DMS79 (cell line): ENCODE results near the gene ELOVL1.
A peak's percentile ranks its signal among the peaks of the same experiment; 100 is the strongest.

Experiments
- DNase-seq: peaks from one replicate; lab custom pipeline; 2025; lab: John Stamatoyannopoulos, UW

ELOVL1 gene

GRCh38 chr1:43354936-43355335 is 12.9 kb downstream of the ELOVL1 start:
- no peak for DNase-seq

- DNase-seq, result no peak
These were observed 13.3 kb downstream of the ELOVL1 start for GRCh38 chr1:43354471-43354870.

DNA sequence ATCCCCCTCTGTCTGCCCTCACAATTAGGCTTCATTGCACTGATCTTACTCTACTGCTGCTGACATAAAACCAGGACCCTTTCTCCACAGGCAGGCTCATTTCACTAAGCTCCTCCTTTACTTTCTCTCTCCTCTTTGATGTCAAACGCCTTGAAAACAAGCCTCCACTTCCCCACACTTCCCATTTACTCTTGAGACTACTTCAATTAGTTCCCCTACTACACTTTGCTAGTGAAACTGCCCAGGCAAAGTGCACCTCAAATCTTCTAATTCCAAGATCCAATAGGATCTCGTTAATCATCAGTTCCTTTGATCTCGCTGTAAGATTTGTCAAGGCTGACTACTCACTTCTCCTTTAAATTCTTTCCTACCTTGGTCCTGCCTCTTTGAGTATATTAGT is 14.9 kb downstream of the ELOVL1 start:
- no peak for DNase-seq

GRCh38 chr1:43352351-43352705 is 15.5 kb downstream of the ELOVL1 start:
- DNase-seq, result no peak

- DNase-seq, result no peak
These were observed 16.1 kb downstream of the ELOVL1 start for GRCh38 chr1:43351421-43352350.

DNA sequence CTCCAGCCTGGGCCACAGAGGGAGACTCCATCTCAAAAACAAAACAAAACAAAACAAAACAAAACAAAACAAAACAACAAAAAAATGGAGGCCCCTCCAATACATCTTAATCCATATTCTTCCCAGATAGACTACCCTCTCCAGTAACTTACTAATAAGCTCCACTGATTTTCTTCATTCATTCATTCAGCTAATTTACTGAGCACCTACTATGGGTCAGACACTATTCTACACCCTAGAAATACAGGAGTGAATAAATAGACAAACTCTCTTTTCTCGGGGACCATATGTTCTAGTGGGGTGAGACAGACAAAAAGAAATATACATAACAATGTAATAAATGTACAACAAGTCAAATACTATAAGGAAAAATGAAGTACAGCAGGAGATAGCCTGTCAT is 16.8 kb downstream of the ELOVL1 start:
- no peak for DNase-seq

DNA sequence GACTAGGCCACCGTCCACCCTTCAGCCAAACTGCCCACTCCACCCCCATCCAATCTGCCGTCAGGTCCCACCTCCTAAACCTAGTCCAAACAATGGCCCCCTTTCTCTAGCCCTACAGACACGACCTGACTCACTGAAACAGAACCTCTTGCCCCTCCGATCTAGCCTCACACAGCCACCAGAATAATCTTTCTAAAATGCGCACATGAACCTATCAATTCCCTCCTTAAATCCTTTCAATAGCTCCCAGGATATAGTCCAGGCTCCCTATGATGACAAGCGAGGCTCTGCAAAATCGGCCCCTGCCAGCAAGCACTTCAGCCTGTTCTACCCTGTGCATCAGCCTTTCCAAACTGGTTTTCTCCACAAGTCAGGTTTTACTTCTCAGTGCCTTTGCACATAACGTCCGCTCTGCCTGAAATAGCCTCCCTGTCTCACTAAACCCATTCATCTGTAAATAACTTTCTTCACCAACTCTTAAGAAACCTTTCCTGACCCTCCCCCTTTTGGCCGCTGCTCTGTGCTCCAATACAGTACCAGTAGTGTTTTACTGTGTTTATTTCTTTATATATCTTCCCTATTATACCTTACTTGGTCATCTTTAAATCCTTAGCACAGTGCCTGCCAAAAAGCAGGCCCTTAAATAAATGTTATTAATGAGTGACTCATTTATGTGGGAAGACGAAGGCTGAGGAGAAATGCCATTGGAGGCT is 18.1 kb downstream of the ELOVL1 start:
- no peak for DNase-seq

GRCh38 chr1:43348809-43349593 is 18.8 kb downstream of the ELOVL1 start:
- DNase-seq, result peak; percentile 95

GRCh38 chr1:43348343-43348808 is 19.4 kb downstream of the ELOVL1 start:
- peak; percentile 77 for DNase-seq

DNA sequence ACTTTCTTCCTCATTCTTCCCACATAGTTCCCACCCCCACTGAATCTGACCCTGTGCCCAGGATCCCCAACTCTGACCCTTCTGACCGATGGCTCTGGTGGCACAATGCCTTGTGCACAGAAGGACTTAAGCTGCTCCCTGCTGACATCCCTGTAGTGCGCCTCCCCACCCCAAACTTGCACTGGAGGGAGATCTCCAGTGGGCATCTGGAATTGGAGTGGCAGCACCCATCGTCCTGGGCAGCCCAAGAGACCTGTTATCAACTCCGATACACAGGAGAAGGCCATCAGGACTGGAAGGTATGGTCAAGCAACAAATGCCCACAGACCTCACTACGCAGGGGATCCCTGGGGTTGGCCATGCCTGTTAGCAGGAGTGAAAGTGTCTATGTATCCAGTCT is 21.2 kb downstream of the ELOVL1 start:
- no peak for DNase-seq

DNA sequence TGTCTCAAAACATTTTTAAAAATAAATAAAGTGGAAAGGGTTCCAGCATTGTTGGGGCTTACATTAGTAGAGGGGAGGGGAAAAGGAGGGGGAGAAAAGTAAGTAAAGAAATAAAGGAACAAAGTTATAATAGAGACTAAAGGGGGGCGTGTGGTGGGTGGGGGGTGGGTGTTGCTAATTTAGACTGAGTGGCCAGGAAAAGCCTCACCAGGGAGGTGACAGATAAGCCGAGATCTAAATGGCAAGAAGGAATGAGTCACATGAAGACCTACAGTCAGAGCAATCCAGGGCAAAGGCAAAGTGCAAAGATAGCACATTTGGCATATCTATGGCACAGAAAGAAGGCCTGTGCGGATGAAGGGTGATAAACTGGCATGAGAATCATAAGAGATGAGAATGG is 22.7 kb downstream of the ELOVL1 start:
- no peak for DNase-seq

DNA sequence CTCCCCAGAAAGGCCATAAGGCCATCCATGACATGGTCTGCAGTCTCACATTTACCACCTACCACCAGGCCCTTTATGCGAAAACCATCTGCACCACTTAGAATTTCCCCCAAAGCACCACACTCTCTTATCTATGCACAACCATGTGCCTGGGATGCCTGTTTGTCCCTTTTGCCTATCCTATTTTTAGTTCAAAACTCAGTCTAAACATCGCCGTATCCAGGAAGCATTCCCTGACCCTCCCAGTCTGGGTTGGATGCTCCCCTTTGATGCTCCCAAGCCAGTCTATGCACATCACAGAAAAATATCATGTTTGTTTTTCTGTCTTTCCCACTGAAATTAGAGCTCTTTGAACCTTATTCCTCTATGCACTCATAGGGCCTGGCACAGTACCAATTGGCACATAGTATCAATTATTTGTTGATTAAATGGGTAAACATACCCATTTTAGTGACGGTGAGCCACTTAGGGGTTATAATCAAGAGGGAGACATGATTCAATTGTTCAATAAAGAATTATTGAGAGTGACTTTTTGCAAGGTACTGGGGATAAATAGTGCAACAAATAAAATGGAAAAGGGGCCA is 23.5 kb downstream of the ELOVL1 start:
- DNase-seq, result no peak

- DNase-seq, result no peak
These were observed 27.3 kb downstream of the ELOVL1 start for GRCh38 chr1:43340559-43340958.

- no peak for DNase-seq
These were observed 28.1 kb downstream of the ELOVL1 start for GRCh38 chr1:43339584-43340232.

GRCh38 chr1:43338001-43338400 is 29.8 kb downstream of the ELOVL1 start:
- DNase-seq, result no peak

GRCh38 chr1:43337588-43337987 is 30.2 kb downstream of the ELOVL1 start, which contains the start of gene MPL:
Gene MPL, plus strand, starts transcription at chr1:43337818. Its CDS starts 31 bp downstream, at chr1:43337849.
- no peak for DNase-seq

DNA sequence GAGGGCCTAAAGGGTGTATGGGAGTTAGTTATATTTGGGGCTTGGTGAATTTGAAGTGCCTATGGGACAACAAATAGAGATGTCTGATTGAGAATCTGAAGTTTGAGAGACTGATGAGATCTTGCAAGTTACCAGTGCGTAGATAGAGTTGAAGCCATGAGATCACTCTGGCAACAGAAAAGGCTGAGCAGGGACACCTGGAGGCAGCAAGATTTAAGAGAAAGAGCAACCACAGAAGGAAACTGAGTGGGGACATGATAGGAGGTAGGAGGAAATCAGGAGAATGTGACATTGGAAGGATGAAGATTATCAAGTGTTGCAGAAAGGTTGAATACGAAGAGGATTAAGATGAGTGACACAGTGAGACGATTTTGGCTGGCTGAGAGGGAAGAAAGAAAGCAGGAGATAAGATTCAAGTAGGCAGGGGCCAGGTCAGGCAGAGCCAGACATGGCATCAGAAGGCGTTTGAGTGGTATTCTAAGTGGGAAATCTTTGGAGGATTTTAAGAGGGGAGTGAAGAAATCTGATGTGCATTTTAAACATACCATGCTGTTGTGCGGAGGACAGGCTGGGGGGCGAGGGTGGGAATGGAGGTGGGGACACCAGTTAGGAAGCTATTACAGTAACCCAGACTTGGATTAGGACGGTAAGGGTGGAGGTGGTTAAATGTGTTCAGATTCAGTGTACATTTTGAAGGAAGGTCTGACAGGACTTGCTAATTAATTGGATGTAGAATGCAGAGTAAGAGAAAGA is 33.2 kb downstream of the ELOVL1 start:
- DNase-seq, result no peak

GRCh38 chr1:43331688-43332087 is 36.1 kb downstream of the ELOVL1 start:
- no peak for DNase-seq

GRCh38 chr1:43329995-43330751 is 37.6 kb downstream of the ELOVL1 start:
- no peak for DNase-seq
